ENCODE measurements around the gene SLMAP.
A peak's percentile ranks its signal among the peaks of the same experiment; 100 is the strongest.
"Not testable (repeated sequence)": the region's sequence is repeated elsewhere in the genome, so short reads cannot be mapped to it uniquely, and the experiment has no call there.

Gene SLMAP

GRCh38 chr3:57833763-57834162, 77.7 kb downstream of the SLMAP start:
- no peak for DNase-seq

- DNase-seq, result no peak
Observed at GRCh38 chr3:57837686-57838085, 81.6 kb downstream of the SLMAP start.

DNA sequence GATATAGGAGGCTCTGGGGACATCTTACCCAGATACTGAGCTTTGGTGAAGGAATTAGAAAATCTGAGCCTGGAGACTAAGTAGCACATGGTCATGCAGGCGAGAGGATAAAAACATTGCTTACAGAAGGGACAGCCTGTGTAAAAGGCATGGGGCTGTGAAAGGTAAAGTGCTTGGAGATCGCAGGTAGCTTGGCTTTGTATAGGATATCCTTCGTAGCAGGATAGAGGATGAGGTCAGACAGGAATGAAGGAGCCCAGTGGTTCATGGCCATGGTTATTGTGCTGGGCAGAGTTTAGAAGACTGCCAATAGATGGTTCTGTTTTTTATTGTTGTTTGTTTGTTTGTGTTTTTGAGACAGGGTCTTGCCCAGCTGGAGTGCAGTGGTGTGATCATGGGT, 82.5 kb downstream of the SLMAP start:
- DNase-seq, result no peak

DNA sequence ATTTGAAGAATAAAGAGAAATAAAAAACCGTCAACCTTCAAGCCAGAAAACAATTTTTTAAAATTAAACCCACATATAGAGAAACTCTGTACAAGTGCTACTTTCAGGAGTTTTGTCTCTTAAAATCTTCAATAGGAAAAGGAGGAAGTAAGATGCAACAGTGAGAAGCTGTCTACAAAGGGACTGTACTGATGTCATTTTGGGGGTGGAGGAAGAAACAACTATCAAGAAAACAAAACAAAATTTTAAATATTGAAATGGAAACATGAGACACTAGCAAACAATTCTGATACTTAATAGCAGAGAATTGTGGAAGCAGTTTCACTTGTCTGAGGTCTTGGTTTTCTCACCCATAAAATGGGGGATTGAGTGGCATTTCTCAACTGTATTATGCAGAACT, 84.4 kb downstream of the SLMAP start:
- DNase-seq, result no peak

DNA sequence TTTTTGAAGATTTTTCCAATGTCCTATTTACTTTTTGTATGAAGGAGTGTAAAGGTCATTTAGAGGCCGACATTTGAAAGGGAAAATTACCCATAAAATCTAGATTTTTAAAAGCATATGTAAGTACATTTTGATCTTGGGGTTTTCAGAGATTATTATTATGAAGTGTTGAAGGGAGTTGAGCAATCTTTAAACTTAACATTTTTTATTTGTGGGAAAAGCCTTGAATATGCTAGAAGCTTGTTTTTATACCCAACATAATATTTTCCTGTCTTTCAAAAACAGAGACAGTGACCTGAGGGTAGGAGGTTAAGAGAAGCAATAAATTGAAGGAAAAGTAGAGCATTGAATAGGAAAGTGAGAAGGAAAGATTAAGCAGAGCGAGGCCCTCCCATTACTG, 85.7 kb downstream of the SLMAP start:
- DNase-seq, result no peak

GRCh38 chr3:57848177-57848738, 92.1 kb downstream of the SLMAP start:
- DNase-seq, result no peak

- no peak for DNase-seq
Observed at GRCh38 chr3:57851304-57851703, 95.2 kb downstream of the SLMAP start.

DNA sequence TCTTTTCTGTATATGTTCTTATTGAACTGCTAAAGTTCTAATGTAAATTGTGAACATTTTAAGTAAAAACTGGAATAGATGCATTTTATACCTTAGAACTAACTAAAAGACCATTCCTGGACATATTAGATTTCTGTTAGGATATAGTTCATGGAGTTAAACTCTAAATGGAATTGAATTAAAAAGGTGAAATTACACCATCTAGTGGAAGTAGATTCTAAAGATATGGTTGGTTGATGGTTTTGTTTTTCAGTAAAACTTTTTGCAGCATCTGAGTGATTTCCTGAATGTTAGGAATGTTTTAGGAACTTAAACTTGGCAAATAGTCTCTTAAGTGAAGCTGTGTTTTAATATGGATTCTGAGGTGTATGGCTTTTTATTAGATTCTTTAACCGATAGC, 96.8 kb downstream of the SLMAP start:
- no peak for DNase-seq

GRCh38 chr3:57855281-57855680, 99.2 kb downstream of the SLMAP start:
- DNase-seq, result no peak

- DNase-seq, result no peak
Observed at GRCh38 chr3:57855943-57856342, 99.8 kb downstream of the SLMAP start.

- DNase-seq, result peak in 1 of 2 donors; percentile 5
Observed at GRCh38 chr3:57856675-57857074, 100.6 kb downstream of the SLMAP start.

GRCh38 chr3:57862894-57863293, 106.8 kb downstream of the SLMAP start:
- no peak for DNase-seq

DNA sequence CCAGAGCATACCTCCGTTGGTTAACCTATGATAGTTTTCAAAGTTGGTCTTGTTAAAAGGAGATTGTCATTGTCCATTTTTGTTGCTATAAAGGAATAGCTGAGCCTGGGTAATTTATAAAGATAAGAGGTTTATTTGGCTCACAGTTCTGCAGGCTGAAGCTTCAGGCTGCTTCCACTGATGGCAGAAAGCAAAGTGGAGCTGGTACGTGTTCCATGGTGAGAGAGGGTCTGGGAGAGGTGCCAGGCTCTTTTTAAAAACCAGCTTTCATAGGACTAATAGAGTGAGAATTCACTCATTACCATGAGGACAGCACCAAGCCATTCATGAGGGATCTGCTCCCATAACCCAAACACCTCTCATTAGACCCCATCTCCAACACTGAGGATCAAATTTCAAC, 107.3 kb downstream of the SLMAP start:
- no peak for DNase-seq

- DNase-seq, result no peak
Observed at GRCh38 chr3:57864853-57865252, 108.7 kb downstream of the SLMAP start.

DNA sequence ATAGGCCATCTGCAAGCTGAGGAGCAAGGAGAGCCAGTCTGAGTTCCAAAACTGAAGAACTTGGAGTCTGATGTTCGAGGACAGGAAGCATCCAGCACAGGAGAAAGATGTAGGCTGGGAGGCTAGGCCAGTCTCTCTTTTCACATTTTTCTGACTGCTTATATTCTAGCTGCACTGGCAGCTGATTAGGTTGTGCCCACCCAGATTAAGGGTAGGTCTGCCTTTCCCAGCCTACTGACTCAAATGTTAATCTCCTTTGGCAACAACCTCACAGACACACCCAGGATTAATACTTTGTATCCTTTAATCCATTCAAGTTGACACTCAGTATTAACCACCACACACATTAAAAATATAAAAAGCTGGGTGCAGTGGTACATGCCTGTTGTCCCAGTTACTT, 113.0 kb downstream of the SLMAP start:
- not testable (repeated sequence) for DNase-seq

DNA sequence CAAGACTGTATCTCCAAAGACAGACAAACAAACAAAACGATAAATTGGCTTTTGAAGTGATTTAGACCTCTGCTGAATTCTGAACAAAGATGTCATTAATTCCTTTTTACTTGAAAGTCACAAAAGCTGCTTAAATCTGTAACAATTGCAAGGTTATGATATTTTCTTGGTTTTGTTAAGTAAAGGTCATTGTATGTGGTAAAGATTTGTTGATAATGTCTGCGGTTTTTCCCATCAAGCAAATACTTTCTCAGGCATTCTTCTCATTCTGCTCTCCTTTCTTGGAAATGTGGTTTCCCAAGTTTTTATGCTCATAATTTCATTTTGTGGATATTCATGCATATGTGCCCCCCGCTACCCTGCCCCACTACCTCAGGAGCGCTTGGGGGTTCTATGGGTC, 116.5 kb downstream of the SLMAP start:
- DNase-seq, result no peak

- DNase-seq, result no peak
Observed at GRCh38 chr3:57876632-57877031, 120.5 kb downstream of the SLMAP start.

DNA sequence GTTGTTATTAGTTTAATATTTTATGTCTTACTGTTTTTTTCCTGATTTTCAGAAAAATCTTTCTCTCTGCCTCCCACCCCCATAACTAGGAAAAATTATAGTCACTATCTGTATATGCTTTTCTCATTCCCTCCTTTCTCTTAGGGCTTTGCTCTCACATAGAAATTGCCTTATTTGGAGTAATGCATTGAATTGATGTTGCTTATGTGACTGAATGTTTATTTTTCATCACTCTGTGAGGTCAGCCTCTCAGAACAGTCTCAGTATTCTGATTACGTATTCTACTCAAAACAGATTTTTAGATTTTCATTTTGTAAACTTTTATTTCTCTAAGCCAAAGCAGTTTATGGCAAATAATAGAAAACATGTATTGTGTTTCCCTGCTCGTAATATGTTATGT, 121.0 kb downstream of the SLMAP start:
- no peak for DNase-seq

DNA sequence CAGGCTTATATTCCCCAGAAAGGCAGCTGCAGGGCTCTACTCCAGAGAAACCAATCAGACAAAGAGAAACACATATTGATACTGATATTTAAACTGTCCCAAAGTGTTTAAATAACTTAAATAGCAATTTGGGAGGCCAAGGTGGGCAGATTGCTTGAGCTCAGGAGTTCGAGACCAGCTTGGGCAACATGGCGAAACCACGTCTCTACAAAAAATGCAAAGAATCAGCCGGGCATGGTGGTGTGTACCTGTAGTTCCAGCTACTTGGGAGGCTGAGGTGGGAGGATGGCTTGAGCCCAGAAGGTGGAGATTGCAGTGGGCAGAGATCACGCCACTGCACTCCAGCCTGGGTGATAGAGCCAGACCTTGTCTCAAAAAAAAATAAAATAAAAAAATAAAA, 128.3 kb downstream of the SLMAP start:
- not testable (repeated sequence) for DNase-seq

- DNase-seq, result no peak
Observed at GRCh38 chr3:57889807-57890206, 133.7 kb downstream of the SLMAP start.

- DNase-seq, result no peak
Observed at GRCh38 chr3:57890874-57891273, 134.8 kb downstream of the SLMAP start.

GRCh38 chr3:57892423-57892822, 136.3 kb downstream of the SLMAP start:
- DNase-seq, result no peak

GRCh38 chr3:57893156-57893555, 137.0 kb downstream of the SLMAP start:
- no peak for DNase-seq

DNA sequence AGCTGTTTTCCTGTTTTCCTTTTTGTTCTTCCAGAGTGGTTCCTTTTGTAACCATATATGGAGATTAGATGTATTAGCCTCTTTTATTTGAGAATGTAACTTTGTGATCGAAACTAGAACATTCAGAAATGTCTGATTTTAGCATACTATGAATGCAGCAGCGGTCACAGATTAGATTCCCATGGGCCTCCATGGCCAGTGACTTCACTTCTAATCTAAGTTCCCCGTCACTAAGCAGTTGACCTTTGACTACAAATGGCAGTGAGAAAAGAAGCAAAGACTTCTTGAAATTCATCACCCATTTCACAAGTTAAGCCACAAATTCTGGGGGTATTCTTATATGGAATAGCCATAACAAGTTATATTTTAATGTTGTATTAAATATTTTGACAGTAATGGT, 137.6 kb downstream of the SLMAP start:
- DNase-seq, result no peak

DNA sequence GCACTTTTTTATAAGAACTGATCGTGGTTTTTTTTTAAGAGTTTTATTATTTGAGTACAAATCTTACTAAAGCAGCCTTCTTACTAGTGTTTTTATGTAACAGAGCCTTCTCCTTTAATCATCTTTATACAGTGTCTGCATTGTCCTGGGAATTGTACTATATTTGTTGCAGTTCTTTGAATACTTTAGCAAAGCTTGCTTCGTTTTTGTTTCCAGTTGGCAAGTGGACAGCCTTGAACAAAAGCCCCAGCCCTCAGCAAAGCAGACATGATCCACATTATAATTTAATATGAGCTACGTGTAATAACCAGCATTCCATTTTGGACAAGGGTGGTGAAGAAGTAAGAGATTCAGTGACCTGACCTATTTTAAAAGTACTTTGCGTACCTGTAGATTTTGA, 139.9 kb downstream of the SLMAP start:
- no peak for DNase-seq

DNA sequence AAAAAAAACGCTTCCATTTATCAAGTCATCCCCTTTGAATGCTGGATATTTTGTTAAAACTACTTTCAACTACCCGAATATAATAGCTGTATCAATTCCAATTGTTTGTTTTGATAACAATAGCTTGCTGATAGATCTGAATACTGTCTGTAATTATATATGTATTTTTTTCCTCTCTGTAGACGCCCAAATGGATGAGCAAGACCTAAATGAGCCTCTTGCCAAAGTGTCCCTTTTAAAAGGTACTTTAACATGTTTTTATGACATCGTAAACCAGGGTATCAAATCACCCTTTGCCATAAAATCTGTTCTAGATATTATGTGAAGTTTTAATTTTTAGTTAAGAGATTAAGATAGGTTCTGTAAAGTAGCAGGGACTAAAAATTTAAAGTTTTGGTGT, 140.6 kb downstream of the SLMAP start:
- DNase-seq, result no peak
